ENCODE results near the gene TLL2.

TLL2 gene

DNA sequence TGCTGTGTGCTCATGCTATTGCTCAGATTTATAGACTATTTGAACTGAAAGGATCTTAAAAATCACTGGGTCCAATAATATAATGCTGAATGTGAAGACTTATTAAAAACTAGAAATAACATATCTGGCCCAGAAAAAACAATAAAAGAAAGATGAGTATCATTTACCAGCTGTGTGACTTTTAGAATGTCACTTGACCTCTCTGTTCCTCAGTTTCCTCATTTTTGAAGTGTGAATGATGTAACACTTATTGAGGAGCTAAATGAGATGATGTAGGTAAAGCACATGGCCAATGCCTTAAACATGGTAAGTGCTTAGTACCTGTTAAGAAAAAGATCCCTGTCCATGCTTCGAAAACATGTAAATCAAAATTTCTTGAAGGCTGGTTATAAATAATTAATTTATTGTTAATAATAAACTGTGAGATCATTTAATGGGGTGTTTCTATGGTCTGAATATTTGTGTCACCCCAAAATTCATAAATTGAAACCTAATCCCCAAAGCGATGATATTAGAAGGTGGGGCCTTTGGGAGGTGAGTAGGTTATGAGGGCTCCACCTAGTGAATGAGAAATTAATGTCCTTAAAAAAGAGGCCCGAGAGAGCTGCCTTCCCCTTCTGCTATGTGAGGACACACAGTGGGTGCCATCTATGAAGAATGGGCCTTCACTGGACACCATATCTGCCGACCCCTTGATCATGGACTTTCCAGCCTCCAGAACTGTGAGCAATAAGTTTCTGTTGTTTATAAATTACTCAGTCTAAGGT lies 196.5 kb downstream of the TLL2 start:
- DNase-seq, result no peak
